Activated CD8-positive, alpha-beta memory T cell treated with anti-CD3 and anti-CD28 coated beads for 36 hours (primary cell): Measurements from ENCODE around the gene ZNF483. TPM values are rescaled to one million over a fixed set of nuclear protein-coding genes. Genes with fewer than 3 reads are reported as not detected.
"Not testable (repeated sequence)": the region's sequence is repeated elsewhere in the genome, so short reads cannot be mapped to it uniquely, and the experiment has no call there.

Experiments
- CTCF ChIA-PET: fragments of 350-600 bp; sonication (Branson Sonifier 250); formaldehyde crosslinking; loops from one replicate; lab custom pipeline; 2021; ENCODE audit warnings: antibody characterized with exemption; lab: Charles Lee
- POLR2A ChIA-PET: fragments of 350-600 bp; sonication (Branson Sonifier 250); formaldehyde crosslinking; loops from one replicate; lab custom pipeline; 2021; ENCODE audit warnings: antibody characterized with exemption; lab: Charles Lee
- total RNA-seq, 2 experiments: library from RNA; stranded (reverse); gene quantifications; one replicate each; pipeline ENCODE4 v1.2.3, GENCODE V29; 2021

Gene ZNF483
- total RNA-seq, 2 experiments from 2014 or later: 1.9 to 2.1 TPM

DNA sequence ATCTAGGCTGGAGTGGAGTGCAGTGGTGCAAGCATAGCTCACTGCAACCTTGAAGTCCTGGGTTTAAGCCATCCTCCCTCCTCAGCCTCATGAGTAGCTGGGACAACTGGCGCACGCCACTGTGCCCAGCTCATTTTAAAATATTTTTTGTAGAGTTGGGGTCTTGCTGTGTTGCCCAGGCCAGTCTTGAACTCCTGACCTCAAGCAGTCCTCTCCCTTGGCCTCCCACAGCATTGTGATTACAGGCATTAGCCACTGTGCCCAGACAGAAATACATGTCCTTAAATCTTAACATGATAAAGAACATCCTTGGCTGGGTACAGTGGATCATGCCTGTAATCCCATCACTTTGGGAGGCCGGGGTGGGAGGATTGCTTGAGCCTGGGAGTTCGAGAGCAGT, 6.7 kb downstream of the ZNF483 start:
- POLR2A ChIA-PET: no interaction called here
- CTCF ChIA-PET: interaction anchor here (1.0 kb wide), 1 partner anchor 44 kb away, joined by 3 read pairs; no protein-coding TSS in a partner anchor

DNA sequence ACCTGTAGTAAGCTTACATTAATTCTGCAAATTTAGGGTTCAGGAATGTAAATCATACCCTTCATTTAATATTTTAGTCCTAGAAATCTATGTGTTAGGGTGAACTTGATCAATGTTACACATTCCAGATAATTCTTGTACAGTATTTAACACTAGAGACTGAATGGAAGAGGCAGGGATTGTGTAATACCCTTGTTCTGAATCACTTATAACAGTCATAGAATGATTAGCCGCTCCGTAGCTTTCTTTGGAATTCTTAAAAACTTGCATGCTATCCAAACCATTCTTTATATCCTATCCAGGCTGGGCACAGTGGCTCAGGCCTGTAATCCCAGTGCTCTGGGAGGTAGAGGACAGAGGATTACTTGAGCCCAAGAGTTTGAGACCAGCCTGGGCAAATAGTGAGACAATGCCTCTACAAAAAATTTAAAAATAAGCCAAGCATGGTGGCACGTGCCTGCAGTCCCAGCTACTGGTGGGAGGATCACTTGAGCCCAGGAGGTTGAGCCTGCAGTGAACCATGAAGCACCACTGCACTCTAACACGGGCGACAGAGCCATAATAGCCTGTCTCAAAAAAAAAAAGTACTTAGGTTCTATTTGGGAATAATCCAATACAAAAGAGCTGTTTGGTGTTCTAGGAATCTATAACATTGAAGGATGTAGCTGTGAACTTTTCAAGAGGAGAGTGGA, 8.3 kb downstream of the ZNF483 start:
- CTCF ChIA-PET: no interaction called here
- POLR2A ChIA-PET: no interaction called here

DNA sequence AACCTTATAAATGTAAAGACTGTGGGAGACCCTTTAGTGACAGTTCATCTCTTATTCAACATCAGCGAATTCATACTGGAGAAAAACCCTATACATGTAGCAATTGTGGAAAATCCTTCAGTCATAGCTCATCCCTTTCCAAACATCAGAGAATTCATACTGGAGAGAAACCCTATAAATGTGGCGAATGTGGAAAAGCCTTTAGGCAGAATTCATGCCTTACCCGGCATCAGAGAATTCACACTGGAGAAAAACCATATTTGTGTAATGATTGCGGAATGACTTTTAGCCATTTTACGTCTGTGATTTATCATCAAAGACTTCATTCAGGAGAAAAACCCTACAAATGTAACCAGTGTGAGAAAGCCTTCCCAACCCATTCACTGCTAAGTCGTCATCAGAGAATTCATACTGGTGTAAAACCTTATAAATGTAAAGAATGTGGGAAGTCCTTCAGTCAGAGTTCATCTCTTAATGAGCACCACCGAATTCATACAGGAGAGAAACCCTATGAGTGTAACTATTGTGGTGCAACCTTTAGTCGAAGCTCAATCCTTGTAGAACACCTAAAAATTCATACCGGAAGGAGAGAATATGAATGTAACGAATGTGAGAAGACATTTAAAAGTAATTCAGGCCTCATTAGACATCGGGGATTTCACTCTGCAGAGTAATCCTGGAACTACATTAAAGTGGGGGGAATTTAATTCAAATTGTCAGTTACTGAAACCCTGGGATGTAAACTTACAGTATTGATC, 17.7 kb downstream of the ZNF483 start:
- ChIA-PET POLR2A (no interaction called here), CTCF (interaction anchor here (1.1 kb wide), 1 partner anchor 26 kb away, joined by 6 read pairs; no protein-coding TSS in a partner anchor)

DNA sequence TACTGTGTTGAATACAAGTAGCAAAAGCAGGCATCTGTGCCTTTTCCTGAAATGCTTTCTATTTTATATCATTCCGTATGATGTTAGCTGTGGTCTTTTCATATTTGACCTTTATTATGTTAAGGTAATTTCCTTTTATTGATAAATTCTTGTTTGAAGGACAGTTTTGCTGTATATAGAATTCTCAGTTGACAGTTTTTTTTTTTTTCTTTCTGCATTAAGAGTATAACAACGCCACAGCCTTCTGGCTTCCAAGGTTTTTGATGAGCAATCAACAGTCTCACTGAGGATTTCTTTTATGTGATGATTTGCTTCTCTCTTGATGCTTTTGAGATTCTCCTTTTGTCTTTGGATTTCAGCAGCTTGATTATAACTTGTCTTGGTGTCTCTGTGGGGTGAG, 23.6 kb downstream of the ZNF483 start:
- CTCF ChIA-PET: no interaction called here
- POLR2A ChIA-PET: no interaction called here

DNA sequence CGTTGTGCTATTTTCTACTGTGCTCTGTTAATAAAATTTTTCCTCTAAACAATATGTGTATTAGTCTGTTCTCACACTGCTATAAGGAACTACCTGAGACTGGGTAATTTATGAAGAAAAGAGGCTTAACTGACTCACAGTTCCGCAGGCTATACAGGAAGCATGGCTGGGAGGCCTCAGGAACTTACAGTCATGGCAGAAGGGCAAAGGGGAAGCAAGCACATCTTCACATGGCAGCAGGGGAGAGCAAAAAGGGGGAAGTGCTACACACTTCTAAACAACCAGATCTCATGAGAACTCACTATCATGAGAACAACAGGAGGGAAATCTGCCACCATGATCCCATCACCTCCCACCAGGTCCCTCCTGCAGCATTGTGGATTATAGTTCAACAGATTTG, 30.4 kb downstream of the ZNF483 start:
- ChIA-PET POLR2A (interaction anchor here (0.5 kb wide), 1 partner anchor 788 kb away, joined by 5 read pairs; no protein-coding TSS in a partner anchor), CTCF (interaction anchor here (1.0 kb wide), 1 partner anchor 11 kb away, joined by 3 read pairs; no protein-coding TSS in a partner anchor)

DNA sequence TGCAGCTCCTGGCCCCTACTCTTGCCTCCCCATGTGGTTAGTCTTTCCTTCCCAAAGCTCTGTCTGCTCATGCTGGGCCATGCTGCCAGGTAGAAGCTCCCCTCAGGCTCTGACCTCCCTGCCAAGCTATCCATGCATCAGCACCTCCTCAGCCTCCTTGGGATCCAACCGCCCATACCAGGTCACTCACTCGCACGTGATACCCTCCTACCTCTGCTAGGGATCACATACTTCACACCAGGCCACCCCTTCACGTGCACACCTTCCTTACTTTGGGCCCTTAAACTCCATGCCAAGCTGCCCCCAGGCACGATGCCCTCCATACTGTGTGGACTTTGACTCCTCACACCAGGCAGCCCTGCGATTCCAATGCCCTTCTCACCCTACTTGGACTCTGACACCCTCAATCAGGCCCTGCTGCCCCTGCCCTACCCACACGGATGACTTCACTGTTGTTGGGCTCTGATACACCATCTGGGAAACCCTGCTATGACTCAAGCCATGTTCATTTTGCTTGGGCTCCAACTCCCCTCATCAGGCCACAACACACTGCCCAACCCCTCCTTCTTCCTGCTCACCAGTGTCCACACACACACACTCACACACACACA, 34.1 kb downstream of the ZNF483 start:
- ChIA-PET POLR2A (no interaction called here), CTCF (no interaction called here)

DNA sequence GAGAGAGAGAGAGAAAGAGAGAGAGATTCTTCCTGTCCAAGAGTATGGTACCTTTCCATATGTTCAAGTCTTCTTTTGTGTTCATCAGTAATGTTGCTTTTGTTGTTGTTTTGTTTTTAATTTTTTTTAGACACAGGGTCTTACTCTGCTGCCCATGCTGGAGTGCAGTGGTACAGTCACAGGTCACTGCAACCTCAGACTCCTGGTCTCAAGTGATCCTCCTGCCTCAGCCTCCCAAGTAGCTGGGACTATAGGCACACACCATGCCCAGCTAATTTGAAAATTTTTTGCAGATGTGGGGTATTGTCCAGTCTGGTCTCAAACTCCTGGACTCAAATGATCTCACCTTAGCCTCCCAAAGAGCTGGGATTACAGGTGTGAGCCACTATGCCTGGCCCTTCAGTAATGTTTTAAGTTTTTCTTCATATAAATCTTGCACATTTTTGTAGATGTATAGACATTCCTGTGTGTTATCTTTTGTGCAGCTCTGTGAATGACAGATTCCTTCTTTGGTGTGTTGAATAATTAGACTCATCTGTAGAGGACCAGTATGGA, 36.3 kb downstream of the ZNF483 start:
- ChIA-PET CTCF (no interaction called here), POLR2A (no interaction called here)

DNA sequence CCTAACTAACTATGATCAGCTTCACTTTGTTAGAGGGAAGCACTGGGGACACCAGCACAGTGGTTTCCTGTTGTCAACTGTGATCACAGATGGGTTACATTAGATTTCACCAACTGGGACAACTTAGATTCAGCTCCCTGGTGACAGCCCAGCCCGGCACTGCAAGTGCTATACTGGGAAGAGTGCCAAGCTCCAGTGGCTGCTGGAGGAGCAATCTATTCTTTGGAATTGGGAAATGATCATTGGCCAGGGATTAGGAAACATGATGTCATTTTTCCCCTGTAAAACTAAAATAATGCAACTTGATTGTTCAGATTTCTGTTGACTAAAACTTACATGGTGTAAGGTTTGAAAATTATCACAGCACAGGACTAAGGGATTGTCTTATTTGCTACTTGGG, 41.3 kb downstream of the ZNF483 start:
- POLR2A ChIA-PET: no interaction called here
- CTCF ChIA-PET: interaction anchor here (1.0 kb wide), 1 partner anchor 10 kb away, joined by 3 read pairs; no protein-coding TSS in a partner anchor

DNA sequence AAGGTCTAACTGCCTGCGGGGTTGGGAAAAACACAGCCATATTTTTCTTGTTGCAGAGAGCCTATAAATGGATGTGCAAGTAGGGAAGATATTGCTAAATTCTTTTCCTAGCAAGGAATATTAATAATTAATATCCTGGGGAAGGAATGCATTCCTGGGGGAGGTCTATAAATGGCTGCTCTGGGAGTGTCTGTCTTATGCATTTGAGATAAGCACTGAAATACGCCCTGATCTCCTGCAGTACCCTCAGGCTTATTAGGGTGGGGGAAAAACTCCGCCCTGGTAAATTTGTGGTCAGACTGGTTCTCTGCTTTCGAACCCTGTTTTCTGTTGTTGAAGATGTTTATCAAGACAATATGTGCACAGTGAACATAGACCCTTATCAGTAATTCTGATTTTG, 43.1 kb downstream of the ZNF483 start:
- POLR2A ChIA-PET, CTCF ChIA-PET: not testable (repeated sequence)

DNA sequence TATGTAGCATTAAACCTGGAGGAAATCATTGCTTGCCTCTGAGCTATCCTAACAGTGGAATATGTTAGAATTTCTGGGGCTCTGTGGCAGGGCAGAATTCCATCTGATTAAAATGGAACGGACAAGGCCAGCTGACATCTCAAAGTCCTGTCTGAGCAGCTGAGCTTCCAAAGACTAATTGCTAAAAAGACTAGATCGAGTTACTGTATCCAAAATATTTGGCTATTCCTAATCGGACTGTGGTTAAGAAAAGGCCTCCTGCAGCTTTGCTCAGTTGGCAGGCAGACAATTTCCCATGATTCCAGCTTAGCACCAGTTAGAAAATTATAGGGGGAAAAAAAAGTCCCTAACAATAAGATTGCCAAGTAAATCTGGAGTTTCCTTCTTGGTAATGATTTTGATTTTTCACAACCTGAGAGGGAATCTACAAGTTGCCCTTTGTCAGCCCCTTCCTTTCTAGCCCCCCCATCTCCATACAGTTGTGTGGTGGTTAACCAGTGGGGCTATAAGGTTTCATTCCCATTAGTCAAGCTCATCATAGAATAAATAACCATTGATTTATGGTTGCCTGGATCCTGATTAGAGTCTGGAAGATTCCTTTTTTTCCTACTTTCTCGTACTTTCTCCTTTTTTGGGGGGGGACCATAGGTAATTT, 48.1 kb downstream of the ZNF483 start:
- ChIA-PET POLR2A (no interaction called here), CTCF (no interaction called here)

DNA sequence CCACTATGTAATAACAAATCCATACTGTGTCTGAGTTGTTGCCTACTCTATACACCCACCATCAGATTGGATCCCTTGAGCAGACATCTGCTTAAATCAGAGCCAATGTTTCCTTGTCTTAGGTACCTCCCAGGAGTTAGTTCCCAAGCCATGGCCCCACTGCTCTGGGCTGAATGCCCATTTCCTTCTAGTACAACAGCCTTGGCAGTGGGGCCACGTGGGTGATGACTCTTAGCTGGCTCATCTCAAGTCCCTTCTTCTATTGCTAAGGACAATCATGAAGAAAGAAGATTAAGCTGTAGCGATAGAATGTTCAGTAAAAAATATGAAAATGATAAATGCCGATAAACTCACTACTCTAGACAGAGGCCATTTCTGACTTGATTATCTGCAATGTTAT, 57.9 kb downstream of the ZNF483 start:
- CTCF ChIA-PET: no interaction called here

DNA sequence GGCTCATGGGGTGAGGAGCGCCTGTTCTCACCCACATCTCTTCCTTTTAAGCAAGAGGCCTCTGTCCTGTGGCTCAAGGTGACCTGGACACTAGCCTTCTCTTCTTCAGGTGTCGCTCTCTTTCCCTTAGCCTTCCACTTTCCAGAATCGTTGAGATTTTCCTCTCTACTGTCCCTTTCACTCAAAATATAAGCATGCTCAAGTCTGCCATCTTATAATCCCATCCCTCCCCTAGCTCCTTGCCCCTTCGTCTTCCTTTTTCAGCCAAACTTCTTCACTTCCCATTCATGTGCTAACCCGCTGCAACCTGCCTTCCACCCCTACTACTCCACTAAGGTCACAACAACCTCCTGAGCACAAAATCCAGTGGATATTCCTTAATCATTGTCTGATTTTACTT, 61.4 kb downstream of the ZNF483 start:
- ChIA-PET POLR2A (no interaction called here), CTCF (no interaction called here)

More for the DNA sequence above, 57.9 kb downstream of the ZNF483 start:
- POLR2A ChIA-PET: no interaction called here

DNA sequence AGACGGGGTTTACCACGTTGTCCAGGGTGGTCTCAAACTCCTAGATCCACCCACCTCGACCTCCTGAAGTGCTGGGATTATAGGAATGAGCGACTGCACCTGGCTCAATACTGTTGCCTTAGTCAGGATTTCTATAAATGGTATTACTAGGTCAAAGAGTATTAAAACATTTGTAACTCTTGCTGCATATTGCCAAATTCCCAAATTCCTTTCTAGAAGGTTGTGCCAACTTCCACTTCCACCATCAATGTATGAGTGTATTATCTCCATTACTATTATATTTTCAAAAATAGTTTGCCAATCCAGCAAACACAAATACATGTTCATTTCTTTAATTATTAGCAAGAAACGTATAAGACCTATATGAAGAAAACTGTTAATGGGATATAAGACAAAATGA, 63.9 kb downstream of the ZNF483 start:
- POLR2A ChIA-PET: no interaction called here
- CTCF ChIA-PET: no interaction called here

DNA sequence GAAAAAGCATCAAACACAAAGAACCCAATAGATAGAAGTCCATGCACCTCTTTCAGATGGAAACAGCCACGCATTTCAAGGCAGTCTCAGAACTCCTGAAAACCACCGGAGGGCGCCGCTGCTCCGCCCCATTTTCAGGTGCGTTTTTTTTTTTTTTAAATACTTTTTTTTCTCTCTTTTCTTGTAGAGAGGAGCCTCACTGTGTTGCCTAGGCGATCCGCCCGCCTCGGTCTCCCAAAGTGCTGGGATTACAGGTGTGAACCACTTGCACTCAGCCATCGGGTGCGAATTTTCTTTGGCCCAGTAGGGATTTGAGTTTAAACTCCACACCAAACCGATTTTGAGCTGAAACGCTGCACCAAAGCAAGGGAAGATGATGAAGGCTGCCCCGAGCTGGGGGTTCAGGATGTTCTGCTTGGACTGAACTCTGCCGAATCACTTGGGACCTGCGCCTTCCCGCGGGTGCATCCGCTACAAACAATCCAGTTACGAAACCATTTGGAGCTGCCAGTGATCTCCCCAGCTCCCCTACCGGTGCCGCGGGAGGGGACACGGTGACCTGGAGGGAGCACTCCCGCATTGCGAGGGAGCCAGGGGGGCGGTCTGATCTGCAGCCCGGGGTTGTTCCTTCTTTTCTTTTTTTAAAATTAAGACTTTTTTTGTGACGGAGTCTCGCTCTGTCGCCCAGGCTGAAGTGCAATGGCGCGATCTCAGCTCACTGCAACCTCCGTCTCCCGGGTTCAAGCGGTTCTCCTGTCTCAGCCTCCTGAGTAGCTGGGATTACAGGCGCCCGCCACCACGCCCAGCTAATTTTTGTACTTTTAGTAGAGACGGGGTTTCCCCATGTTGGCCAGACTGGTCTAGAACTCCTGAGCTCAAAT, 73.1 kb downstream of the ZNF483 start:
- ChIA-PET POLR2A (no interaction called here), CTCF (interaction anchor here (0.6 to 1.8 kb wide), 7 partner anchors 9 to 477 kb away, joined by 3 to 8 read pairs (median 3); partner anchors contain the start of gene DNAJC25)

DNA sequence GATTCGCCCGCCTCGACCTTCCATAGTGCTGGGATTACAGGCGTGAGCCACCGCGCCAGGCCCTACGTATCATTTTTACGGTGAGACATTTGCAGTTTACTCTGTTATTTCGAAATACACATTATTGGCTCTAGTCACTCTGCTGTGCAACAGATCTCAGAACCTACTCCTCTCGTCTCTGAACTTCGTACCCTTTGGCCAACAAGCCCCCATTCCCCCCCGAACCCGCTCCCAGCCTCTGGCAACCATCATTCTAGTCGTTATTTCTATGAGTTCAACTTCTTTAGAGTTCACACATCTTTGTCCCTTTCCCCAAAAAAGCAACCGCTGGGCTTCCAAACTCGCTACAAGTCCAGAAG, 73.7 kb downstream of the ZNF483 start:
- POLR2A ChIA-PET: no interaction called here

DNA sequence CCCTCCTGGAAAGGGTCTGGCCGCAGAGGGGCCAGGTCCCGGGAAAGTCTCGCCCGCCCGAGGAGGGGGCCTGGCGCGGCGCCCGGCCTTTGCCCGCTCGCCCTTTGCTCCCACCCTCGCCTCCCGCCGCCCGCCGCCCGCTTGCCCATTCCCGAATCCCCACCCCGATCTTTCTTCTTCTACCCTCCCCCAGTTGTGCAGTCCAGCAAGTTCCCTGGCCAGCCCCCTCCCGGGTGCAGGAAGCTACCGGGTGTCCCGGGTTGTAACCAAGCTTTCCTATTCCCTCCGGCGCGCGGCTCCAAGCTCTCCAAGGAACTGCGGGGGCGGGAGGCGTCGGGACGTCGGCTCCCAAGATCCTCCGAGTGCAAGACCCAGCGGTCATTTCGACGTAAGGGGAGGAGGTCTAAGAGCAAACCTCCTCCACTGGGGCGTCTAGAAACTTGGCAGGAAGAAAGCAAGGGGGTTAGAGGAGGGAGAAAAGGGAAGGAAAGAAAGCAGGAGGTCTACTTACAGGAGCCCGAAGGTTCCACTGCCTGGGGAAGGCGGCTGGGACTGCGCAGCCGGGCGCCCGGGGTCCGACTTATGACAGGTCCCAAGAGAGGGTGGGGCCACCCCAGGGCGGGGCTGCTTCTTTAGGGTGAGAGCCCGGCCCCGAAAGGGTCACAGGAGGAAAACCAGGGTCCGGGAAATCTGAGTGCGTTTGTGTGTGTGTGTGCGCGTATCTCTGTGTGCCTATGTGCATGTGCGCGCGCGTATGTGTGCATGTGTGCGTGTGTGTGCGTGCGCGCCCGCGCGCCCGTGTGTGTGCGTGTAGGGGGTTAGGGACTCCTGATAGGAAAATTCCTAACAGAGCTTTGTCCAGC, 74.3 kb downstream of the ZNF483 start, which contains the start of gene PTGR1:
TSS of gene PTGR1 (minus strand) at position 556 of the 863 bp plus-strand sequence. CDS start 2,225 bp downstream, outside the sequence.
- CTCF ChIA-PET: interaction anchor here (1.3 kb wide), 1 partner anchor 476 kb away, joined by 4 read pairs; no protein-coding TSS in a partner anchor
- POLR2A ChIA-PET: no interaction called here

More for the DNA sequence above, 73.7 kb downstream of the ZNF483 start:
- CTCF ChIA-PET: interaction anchor here (0.8 to 1.4 kb wide), 4 partner anchors 15 to 476 kb away, joined by 3 to 4 read pairs (median 3); partner anchors contain the start of gene DNAJC25

DNA sequence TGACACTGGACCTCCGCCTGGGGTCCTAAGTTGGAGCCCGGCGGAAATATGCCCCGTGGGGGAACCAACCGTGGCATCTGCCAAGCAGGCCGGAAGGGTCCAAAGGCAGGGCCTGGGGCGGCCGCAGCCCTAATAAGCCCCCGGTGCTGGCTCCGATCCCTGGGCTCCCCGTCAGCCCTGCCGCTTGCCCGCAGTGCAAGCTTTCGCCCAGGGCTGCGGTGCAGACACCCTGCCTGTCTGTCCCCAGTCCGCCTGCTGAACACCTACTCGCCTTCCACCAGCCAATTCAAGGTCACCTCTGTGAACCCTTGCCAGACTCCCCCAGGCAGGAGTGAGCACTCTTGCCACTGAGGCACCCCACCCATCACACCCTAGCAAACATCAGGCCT, 75.0 kb downstream of the ZNF483 start:
- ChIA-PET CTCF (no interaction called here), POLR2A (no interaction called here)
